Stomach (tissue), 9 donors: Measurements from ENCODE around the gene B4GALNT1. TPM values are rescaled to one million over a fixed set of nuclear protein-coding genes. Genes with fewer than 3 reads are reported as not detected.
A peak's percentile ranks its signal among the peaks of the same experiment; 100 is the strongest.

Source experiments
- DNase-seq, 2 donors: peaks; one replicate each; pipeline versions ENCODE4 v3.0.0 to v3.0.0-alpha.2; 2013 to 2019
- H3K27ac ChIP-seq, 5 donors: fragments of 200-600 bp in 4 of 5; sonication (generic) in 4 of 5; one replicate each; pipeline ENCODE4 v1.5.1; 2013 to 2019; ENCODE audit warnings: mild to moderate bottlenecking in 1 of 5, moderate library complexity in 1 of 5
- H3K27me3 ChIP-seq, 3 donors: fragments of 200-600 bp; sonication (generic); one replicate each; pipeline ENCODE4 v1.5.1; 2017 to 2019; ENCODE audit warnings: mixed run types in 1 of 3
- H3K36me3 ChIP-seq, 4 donors: fragments of 200-600 bp; sonication (generic); 1 replicate in 3 of 4; 2 replicates in 1 of 4; pipeline ENCODE4 v1.5.1; 2016 to 2019
- H3K4me1 ChIP-seq, 4 donors: fragments of 200-600 bp; sonication (generic); one replicate each; pipeline ENCODE4 v1.5.1; 2016 to 2019
- H3K4me3 ChIP-seq, 4 donors: fragments of 200-600 bp; sonication (generic) in 3 of 4; one replicate each; pipeline ENCODE4 v1.5.1; 2016 to 2019; ENCODE audit warnings: mild to moderate bottlenecking in 1 of 4
- H3K9me3 ChIP-seq, 4 donors: fragments of 200-600 bp; sonication (generic); one replicate each; pipeline ENCODE4 v1.5.1; 2016 to 2019
- EP300 ChIP-seq: sonication (generic); formaldehyde crosslinking; IDR thresholded peaks from one replicate; pipeline ENCODE4 v1.6.1; 2017; ENCODE audit warnings: antibody characterized with exemption
- POLR2A ChIP-seq, 4 donors: fragments of 450-650 bp; IDR thresholded peaks; one replicate each; pipeline ENCODE4 v1.6.1; 2016; ENCODE audit warnings: antibody characterized with exemption in 4 of 4, control low read depth in 2 of 4, mild to moderate bottlenecking in 1 of 4, moderate library complexity in 1 of 4
- POLR2AphosphoS5 ChIP-seq, 3 donors: sonication (generic); formaldehyde crosslinking; IDR thresholded peaks; one replicate each; pipeline ENCODE4 v1.6.1; 2016; ENCODE audit warnings: antibody characterized with exemption in 3 of 3
- WGBS, 5 donors: extraction: QIAGEN DNeasy Blood & Tissue Kit in 3 of 5; methylation state at CpG; one replicate each; pipeline versions ENCODE4 v1.1.5 to v1.1.7; 2013 to 2018; 5-methylcytosine and 5-hydroxymethylcytosine counted together
- intact Hi-C: fragments of 100-400 bp; cut with DNase I; formaldehyde crosslinking; loops from one replicate; pipeline ENCODE4 v1.15.1; 2023; ENCODE audit warnings: low total_unique reads
- polyA plus RNA-seq, 3 donors: library from polyadenylated mRNA; stranded (reverse); fragments of 200-250 nt; gene quantifications; one replicate each; pipeline ENCODE4 v1.2.3, GENCODE V29; 2013
- total RNA-seq, 5 donors: library from RNA; depleted of rRNA; stranded (reverse); fragments of >200 nt; gene quantifications; one replicate each; pipeline versions ENCODE4 v1.1.0 to v1.2.3, GENCODE V29; 2014 to 2016
- TF ChIP-seq, protein P1 (sequence below), 7 experiments: fragments of 450-650 bp in 4 of 7; fragments of 200-600 bp in 3 of 7; sonication (generic) in 3 of 7; IDR thresholded peaks; one replicate each; pipeline ENCODE4 v1.5.1; 2016 to 2019; ENCODE audit warnings: antibody characterized with exemption in 7 of 7, control low read depth in 2 of 7, mild to moderate bottlenecking in 1 of 7
- donor health status: healthy with polysubstance abuse.
- donor health status: Bipolar disorder and iron deficiency.
- donor health status: healthy.

B4GALNT1 gene
- total and polyA plus RNA-seq, 8 donors: 0.31 to 1.1 (median 0.67) TPM; not detected in 4

DNA sequence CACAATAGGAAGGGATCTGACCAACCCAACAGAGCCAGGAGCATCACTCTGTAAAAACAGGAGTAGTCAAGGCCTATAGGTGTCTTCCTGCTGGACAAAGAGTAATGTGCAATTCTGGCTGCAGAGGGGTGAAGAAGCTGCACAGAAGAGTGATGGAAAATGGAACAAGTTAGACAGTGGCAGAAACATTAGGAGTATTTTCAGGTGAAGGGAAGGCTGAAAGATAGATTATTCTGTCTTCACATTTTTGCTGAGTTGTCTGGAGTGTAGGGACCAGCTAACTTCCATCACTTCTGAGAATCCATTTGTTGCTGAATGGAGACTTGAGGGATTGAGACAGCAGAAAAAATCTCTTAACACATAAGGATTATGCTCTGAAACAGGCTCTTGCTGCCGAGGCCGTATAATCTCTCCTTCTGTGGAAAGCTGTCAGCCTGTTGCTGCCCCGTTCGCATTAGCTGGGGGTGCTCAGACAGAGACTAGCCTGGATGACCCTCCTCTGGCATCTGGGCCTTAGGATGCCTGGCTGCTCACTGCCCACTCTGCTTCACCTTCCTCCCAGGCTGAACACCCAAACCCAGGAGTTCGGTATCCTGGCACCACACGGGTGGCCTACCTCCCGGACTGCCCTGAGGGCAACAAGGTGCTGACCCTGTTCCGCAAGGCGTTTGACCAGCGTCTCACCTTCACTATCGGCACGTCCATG is 24.9 kb downstream of the B4GALNT1 start:
- intact Hi-C loops: no loop called here
- no peak for DNase-seq
- Histone ChIP-seq H3K9me3 (no peaks in the 10 kb centered on the region), H3K4me3 (no peak overlapping the region), H3K27ac (peak overlapping the region in 1 of 5 donors; percentile 91), H3K27me3 (peaks cover 0 to 50% (median 28%) of the 10 kb centered on the region in 3 donors), H3K36me3 (peaks cover 0 to 35% (median 25%) of the 10 kb centered on the region in 4 donors), H3K4me1 (peaks cover 25 to 79% (median 58%) of the 10 kb centered on the region in 4 donors)
- WGBS, 5 donors: 70 to 84% (median 81%) methylated on average over 12 of the region's 12 CpGs
- TF ChIP-seq, protein P1, sequence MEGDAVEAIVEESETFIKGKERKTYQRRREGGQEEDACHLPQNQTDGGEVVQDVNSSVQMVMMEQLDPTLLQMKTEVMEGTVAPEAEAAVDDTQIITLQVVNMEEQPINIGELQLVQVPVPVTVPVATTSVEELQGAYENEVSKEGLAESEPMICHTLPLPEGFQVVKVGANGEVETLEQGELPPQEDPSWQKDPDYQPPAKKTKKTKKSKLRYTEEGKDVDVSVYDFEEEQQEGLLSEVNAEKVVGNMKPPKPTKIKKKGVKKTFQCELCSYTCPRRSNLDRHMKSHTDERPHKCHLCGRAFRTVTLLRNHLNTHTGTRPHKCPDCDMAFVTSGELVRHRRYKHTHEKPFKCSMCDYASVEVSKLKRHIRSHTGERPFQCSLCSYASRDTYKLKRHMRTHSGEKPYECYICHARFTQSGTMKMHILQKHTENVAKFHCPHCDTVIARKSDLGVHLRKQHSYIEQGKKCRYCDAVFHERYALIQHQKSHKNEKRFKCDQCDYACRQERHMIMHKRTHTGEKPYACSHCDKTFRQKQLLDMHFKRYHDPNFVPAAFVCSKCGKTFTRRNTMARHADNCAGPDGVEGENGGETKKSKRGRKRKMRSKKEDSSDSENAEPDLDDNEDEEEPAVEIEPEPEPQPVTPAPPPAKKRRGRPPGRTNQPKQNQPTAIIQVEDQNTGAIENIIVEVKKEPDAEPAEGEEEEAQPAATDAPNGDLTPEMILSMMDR (IDR thresholded peaks at IDR 0.05): no peak
- TF ChIP-seq POLR2AphosphoS5 (IDR thresholded peaks at IDR 0.05) (no peak), POLR2A (IDR thresholded peaks at IDR 0.05) (no peak), EP300 (no peak)

DNA sequence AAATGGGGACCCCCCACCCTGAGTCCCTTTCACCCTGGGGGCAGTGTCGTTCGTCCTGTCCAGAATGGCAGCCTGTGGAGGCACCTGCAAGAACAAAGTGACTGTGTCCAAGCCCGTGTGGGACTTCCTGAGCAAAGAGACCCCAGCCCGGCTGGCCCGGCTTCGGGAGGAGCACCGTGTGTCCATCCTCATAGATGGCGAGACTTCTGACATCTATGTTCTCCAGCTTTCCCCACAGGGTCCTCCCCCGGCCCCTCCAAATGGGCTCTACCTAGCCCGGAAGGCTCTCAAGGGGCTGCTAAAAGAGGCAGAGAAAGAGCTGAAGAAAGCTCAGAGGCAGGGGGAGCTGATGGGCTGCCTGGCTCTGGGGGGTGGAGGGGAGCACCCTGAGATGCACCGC is 26.2 kb downstream of the B4GALNT1 start:
- WGBS, 5 donors: 88 to 96% (median 95%) methylated on average over 10 to 11 of the region's 11 CpGs
- TF ChIP-seq POLR2AphosphoS5 (IDR thresholded peaks at IDR 0.05) (no peak), POLR2A (IDR thresholded peaks at IDR 0.05) (no peak), EP300 (no peak)
- TF ChIP-seq, protein P1 (IDR thresholded peaks at IDR 0.05): no peak
- H3K27me3 ChIP-seq: peaks cover 0 to 37% (median 18%) of the 10 kb centered on the region in 3 donors
- H3K4me3 ChIP-seq: no peak overlapping the region
- peaks cover 21 to 66% (median 50%) of the 10 kb centered on the region in 4 donors for H3K4me1 ChIP-seq
- intact Hi-C loops: no loop called here
- H3K27ac ChIP-seq: no peak overlapping the region
- no peak for DNase-seq
- H3K9me3 ChIP-seq: no peaks in the 10 kb centered on the region
- peaks cover 3 to 40% (median 33%) of the 10 kb centered on the region in 4 donors for H3K36me3 ChIP-seq

DNA sequence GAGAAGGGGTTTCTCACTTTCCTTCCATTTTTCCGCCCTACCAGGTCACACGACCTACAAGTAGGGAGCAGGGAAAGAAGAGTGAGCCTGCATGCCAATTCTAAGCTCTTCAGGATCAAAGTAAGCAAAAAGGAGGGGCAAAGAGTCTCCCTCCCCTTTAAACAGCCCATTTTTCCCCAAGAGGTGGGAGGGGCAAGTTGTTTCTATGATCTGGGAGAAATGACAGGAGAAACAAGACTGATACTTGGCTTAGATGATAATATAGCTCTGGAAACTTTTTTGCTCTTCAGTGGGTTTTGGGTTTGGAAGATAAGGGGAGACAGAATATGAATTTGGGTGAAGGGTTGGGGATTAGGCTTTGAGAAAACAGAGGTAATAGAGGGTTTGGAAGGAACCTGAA is 26.6 kb downstream of the B4GALNT1 start:
- peak overlapping the region in 1 of 5 donors; percentile 95 for H3K27ac ChIP-seq
- intact Hi-C loops: no loop called here
- no peak for TF ChIP-seq POLR2AphosphoS5 (IDR thresholded peaks at IDR 0.05)
- TF ChIP-seq, protein P1 (IDR thresholded peaks at IDR 0.05): no peak
- TF ChIP-seq POLR2A (IDR thresholded peaks at IDR 0.05): no peak
- no peak for TF ChIP-seq EP300
- H3K36me3 ChIP-seq: peaks cover 7 to 44% (median 37%) of the 10 kb centered on the region in 4 donors
- H3K27me3 ChIP-seq: peaks cover 0 to 33% (median 14%) of the 10 kb centered on the region in 3 donors
- 55 to 81% (median 75%) methylated on average over 2 of the region's 2 CpGs for WGBS, 5 donors
- H3K9me3 ChIP-seq: no peaks in the 10 kb centered on the region
- peaks cover 17 to 62% (median 46%) of the 10 kb centered on the region in 4 donors for H3K4me1 ChIP-seq
- H3K4me3 ChIP-seq: no peak overlapping the region
- no peak for DNase-seq

DNA sequence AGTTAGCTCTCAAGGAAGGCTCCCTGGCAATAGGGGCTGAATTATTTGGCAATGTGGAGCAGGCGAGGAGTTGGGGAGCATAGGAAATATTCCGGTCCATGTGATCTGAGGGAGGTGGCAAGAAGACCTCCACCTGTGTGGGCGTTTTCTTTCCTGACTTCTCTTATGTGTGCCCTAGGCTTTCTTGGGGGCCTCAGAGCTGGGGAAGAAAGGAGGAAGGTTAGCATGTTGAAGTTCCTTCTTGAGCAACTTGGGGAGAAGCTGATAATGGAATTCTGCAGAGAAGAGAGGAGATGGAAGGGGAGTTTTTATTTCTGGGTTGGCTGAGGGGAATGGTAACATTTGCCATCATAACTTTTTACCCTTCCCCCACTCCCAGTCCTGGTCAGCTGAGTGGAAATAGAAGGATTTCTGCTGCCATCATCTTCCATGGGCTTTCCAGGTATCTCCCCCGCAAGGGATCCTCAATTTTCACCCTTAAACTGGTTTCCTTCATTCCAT is 27.1 kb downstream of the B4GALNT1 start:
- Histone ChIP-seq H3K27ac (peak overlapping the region; percentile 4 to 95 (median 90)), H3K4me3 (peak overlapping the region; percentile 79 to 89 (median 84)), H3K27me3 (peaks cover 0 to 27% (median 8%) of the 10 kb centered on the region in 3 donors), H3K9me3 (no peaks in the 10 kb centered on the region), H3K36me3 (peaks cover 12 to 49% (median 43%) of the 10 kb centered on the region in 4 donors), H3K4me1 (peaks cover 14 to 56% (median 41%) of the 10 kb centered on the region in 4 donors)
- no peak for DNase-seq
- TF ChIP-seq, protein P1 (IDR thresholded peaks at IDR 0.05): no peak
- TF ChIP-seq POLR2AphosphoS5 (IDR thresholded peaks at IDR 0.05) (no peak), POLR2A (IDR thresholded peaks at IDR 0.05) (no peak), EP300 (no peak)
- intact Hi-C loops: no loop called here
- 61 to 85% (median 73%) methylated on average over 4 of the region's 4 CpGs for WGBS, 5 donors
